OCI-LY1 (cell line): Measurements from ENCODE around the gene CTNNBL1.

ENCODE experiments used
- CTCF ChIP-seq: fragments of 200-600 bp; sonication (generic), shearing (Covaris generic); IDR thresholded peaks from 2 replicates; pipeline ENCODE4 v1.5.1; 2017; ENCODE audit warnings: mild to moderate bottlenecking, antibody characterized with exemption, low read length, moderate library complexity, mixed read lengths
- EZH2 ChIP-seq: fragments of 200-600 bp; sonication (generic), shearing (Covaris generic); IDR thresholded peaks from 2 replicates; pipeline ENCODE4 v1.8.0; 2017; ENCODE audit warnings: borderline replicate concordance, mixed run types, mild to moderate bottlenecking, antibody characterized with exemption, low read length, moderate library complexity, mixed read lengths

- no peak for TF ChIP-seq CTCF
- no peak for TF ChIP-seq EZH2
These were observed 221.0 kb downstream of the CTNNBL1 start for GRCh38 chr20:37914672-37915433.
